Renal pelvis (tissue), 4 donors: ENCODE results near the gene COL12A1. TPM values are rescaled to one million over a fixed set of nuclear protein-coding genes. Genes with fewer than 3 reads are reported as not detected.
"Not testable (repeated sequence)": the region's sequence is repeated elsewhere in the genome, so short reads cannot be mapped to it uniquely, and the experiment has no call there.

Source experiments
- DNase-seq: peaks from one replicate; pipeline ENCODE4 v3.0.0-alpha.2; 2013
- polyA plus RNA-seq, 3 donors: library from polyadenylated mRNA; unstranded; fragments of 120-200 nt; gene quantifications; one replicate each; pipeline ENCODE4 v1.2.1, GENCODE V29; 2013; ENCODE audit not compliant: insufficient read length in 3 of 3

COL12A1 gene
- polyA plus RNA-seq, 3 donors: 54.9 to 74.1 (median 68.6) TPM

GRCh38 chr6:75186581-75186980 is 19.3 kb downstream of the COL12A1 start:
- DNase-seq: not testable (repeated sequence)

GRCh38 chr6:75183099-75183541 is 22.7 kb downstream of the COL12A1 start:
- no peak for DNase-seq

DNA sequence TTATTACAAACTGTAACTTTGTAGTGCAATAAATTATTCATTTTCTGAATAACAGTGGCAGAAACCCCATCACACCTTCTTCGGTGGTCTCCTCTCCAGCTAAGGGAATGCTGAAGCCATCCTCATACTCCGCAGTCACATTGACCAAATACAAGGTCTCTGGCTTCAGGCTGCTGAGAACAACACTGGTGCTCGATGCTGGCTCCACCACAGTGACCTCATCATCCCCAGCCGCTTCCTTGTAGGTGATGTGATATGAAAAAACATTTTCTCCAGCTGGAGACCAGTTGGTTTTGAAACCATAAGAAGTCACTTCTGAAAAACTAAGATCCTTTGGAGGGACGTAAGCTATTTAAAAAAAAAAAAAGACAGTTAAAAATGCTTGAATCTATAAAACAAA is 25.0 kb downstream of the COL12A1 start:
- DNase-seq: no peak

- DNase-seq: no peak
Measured at GRCh38 chr6:75178757-75179156, 27.1 kb downstream of the COL12A1 start.

DNA sequence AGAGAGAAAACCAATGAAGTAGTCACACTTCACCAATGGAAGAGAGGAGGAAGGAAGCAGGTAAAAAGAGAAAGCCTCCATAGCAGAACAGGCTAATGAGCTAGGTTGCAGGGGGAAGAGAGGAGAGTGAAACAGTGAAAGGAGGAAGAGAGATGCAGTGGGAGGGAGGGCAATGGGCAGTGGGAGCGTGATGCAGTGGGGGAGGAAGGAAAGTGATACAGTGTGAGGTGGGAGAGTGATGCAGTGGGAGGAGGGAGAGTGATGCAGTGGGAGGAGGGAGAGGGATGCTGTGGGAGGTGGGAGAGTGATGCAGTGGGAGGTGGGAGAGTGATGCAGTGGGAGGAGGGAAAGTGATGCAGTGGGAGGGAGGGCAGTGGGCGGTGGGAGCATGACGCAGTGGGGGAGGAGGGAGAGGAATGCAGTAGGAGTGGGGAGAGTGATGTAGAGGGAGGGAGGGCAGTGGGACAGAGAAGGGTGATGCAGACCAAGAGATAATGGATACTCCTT is 29.7 kb downstream of the COL12A1 start:
- DNase-seq: no peak

DNA sequence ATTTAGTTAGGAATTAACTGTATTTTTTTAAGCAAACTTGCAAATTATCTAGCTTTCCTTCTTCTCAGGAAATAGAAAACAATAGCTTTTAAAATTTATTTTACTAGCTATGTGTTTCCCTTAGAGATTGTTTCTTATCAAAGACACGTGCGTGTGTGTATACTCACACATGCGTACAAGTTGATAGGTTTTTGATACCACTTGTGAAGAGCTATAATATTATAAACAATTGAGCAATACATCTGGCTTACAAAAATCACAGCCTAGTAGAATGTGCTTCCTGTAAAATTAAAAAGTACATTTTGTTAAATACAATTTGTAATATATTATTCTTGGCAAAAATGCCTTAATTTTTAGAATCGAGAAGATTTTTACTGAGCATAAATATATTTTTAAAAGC is 33.9 kb downstream of the COL12A1 start:
- no peak for DNase-seq

- DNase-seq: no peak
Measured at GRCh38 chr6:75171567-75171966, 34.3 kb downstream of the COL12A1 start.

DNA sequence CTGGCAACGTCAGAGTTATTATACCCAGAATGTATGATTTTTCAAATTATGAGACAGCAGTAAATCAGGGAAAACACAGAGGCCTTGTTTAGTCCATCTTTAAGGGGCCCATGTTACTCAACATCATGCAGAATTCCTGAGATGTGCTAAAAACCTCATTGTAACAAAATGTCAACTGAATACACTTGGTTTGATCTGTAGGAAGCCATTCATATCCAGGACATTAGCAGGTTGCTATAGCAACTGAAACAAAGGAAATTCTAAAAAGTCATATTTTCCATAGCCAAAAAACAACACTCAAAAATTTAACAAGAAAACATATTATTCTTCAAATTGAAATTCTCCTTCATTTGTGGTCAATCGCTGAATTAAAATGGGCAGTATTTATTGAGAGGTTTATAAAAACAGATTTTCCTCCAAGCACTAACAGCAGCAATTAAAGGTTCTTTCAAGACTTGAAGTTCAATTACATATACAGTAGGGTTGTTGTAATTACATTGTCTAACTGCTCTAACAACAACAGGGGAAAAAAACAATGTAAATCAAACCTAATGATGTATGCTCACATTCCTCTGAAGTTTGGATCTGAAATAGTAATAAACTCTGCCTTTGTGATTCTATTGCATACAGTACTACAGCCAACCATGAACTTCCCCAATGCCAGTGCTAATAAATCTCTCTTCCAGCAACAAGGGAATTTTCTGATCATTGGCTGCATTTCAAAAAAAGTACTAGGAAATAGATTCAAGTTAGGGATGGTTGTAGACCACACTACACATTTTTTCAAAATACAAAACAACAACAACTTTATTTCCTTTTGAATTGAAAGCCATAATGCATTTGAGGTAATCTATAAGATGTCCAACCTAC is 34.9 kb downstream of the COL12A1 start:
- DNase-seq: peak; percentile 52

- DNase-seq: no peak
Measured at GRCh38 chr6:75169689-75170586, 35.9 kb downstream of the COL12A1 start.

- no peak for DNase-seq
Measured at GRCh38 chr6:75167851-75168250, 38.0 kb downstream of the COL12A1 start.

- peak; percentile 27 for DNase-seq
Measured at GRCh38 chr6:75167325-75167724, 38.5 kb downstream of the COL12A1 start.

DNA sequence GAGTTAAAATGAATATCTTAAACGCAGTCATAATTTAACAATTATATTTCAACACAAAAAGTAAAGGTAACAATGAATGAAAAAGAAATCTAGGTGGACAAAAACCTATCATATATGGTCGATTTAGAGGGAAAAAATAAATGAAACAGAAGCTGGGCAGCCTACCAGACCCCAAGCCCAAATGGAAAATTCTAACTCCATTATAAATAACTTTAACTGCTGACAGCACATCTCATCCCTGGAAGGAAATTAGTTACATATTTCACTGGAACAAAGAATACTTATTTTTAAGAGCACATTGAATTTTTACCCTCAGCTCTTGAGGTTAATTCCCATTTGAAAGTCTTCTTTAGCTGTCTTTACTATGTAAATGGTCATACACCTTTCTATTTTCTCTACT is 39.1 kb downstream of the COL12A1 start:
- no peak for DNase-seq

GRCh38 chr6:75166236-75166635 is 39.6 kb downstream of the COL12A1 start:
- DNase-seq: no peak

DNA sequence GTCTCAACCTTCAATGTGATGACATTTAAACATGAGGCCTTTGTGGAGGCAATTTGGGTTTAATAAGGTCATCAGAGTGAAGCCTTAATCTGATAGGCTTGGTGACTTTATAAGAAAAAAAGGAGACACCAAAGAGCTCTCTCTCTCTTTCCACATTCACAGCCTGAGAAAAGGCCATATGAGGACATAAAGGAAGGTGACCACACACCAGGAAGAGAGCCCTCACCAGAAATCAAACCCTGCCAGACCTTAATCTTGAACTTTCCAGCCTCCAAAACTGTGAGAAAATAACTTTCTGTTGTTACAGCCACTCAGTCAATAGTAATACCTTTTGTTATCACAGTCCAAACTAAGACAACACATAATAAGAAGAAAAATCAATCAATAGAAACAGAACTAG is 47.7 kb downstream of the COL12A1 start:
- no peak for DNase-seq

- no peak for DNase-seq
Measured at GRCh38 chr6:75157336-75157735, 48.5 kb downstream of the COL12A1 start.

DNA sequence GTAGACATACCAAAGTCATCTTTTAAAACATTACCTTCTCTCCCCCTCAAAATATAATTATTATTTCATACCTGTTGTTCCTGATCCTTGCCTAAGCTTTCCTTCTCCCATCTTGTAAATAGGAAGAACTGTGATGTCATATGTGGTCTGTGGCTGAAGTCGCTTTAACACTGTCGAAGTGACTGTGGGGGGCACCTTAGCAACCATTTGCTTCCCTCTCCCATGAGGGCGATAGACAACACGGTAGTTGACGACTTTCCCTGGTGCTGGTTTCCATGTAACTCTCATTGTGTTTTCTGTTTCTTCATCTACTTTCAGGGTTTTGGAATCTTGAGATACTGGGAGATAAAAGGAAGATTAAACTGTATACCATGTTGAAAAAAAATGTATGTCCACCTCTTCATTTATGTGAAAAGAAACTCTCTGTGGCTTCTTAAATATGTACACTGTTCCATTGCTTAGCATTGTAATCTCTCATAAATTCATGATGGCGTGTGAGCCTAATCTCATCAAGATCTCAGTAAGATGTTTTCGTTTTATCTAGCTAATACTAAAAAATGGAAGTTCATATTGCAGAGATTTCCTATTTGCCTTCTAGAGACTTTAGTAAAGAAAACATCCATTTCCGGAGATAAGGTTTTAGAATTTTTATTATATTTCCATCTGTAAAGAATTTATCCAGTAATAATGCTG is 49.5 kb downstream of the COL12A1 start:
- no peak for DNase-seq

- DNase-seq: no peak
Measured at GRCh38 chr6:75155631-75156030, 50.2 kb downstream of the COL12A1 start.

DNA sequence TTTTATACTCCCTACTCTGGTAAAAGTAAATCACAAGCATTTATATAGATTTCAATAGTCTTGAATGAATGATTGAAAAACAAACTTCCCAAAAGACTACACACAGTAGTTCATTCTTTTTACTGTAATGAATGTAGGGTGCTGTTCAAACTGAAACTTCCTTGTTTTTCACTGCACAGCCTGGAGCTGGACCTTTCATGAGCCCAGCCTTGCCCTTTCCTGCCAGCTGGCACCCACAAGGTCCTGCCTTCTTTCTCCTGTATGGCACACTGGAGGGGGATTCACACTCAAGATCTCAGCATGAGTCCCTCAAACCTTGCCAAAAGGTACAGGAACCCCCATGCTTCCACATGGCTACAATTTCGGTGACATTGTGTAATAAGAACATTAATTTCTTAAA is 50.9 kb downstream of the COL12A1 start:
- DNase-seq: no peak

GRCh38 chr6:75150685-75151412 is 55.0 kb downstream of the COL12A1 start:
- DNase-seq: no peak

GRCh38 chr6:75149696-75150095 is 56.2 kb downstream of the COL12A1 start:
- DNase-seq: no peak

DNA sequence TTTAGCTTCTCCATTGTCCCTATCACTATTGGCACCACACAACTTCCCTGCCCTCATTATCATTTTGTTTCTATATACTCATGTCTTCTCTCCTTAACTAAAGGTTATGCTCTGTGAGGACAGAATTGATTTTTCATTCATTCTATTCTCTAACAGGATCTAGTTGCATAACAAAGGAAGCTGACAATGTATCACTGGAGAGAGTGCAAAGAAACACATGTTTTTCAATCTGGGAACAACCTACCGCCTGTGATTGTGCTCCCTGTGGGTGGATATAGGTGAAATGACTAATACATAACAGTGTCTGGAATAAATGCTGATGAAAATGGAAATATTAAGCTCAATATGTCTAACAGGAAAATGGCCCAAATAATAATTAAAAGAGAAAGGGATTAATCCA is 56.6 kb downstream of the COL12A1 start:
- no peak for DNase-seq
